Naive thymus-derived CD8-positive, alpha-beta T cell (primary cell): Measurements from ENCODE around the gene RNASET2. TPM values are rescaled to one million over a fixed set of nuclear protein-coding genes. Genes with fewer than 3 reads are reported as not detected.
"Not testable (repeated sequence)": the region's sequence is repeated elsewhere in the genome, so short reads cannot be mapped to it uniquely, and the experiment has no call there.

Experiments
- ATAC-seq, 2 donors: fragments of 150-1000 bp; cut with Tn5 transposase in 1 of 2; sonication (Bioruptor Pico), chemical (Tn5 transposase) in 1 of 2; 1 replicate in 1 of 2; 2 replicates in 1 of 2; pipeline ENCODE4 v1.10.0; 2021; ENCODE audit warnings: mild to moderate bottlenecking in 2 of 2, moderate library complexity in 2 of 2
- POLR2A ChIA-PET: fragments of 350-600 bp; sonication (Branson Sonifier 250); formaldehyde crosslinking; loops from one replicate; lab custom pipeline; 2021; ENCODE audit warnings: antibody characterized with exemption; lab: Charles Lee
- DNase-seq, 10 donors: peaks; one replicate each; pipeline versions ENCODE4 v3.0.0 to v3.0.0-alpha.2; 2020 to 2022
- H3K27ac Mint-ChIP-seq, 10 donors: one replicate each; pipeline ENCODE4 v1.8.0; 2020 to 2022; ENCODE audit warnings: mild to moderate bottlenecking in 10 of 10, mixed read lengths in 10 of 10, moderate library complexity in 4 of 10, inconsistent platforms in 1 of 10
- H3K27me3 Mint-ChIP-seq, 5 donors: one replicate each; pipeline ENCODE4 v1.8.0; 2021 to 2022; ENCODE audit warnings: mixed read lengths in 5 of 5
- H3K36me3 Mint-ChIP-seq, 3 donors: one replicate each; pipeline ENCODE4 v1.8.0; 2020 to 2022; ENCODE audit warnings: mixed read lengths in 3 of 3, mild to moderate bottlenecking in 2 of 3, inconsistent platforms in 1 of 3
- H3K4me1 Mint-ChIP-seq, 4 donors: one replicate each; pipeline ENCODE4 v1.8.0; 2021 to 2022; ENCODE audit warnings: mixed read lengths in 4 of 4
- H3K4me3 Mint-ChIP-seq, 10 donors: one replicate each; pipeline ENCODE4 v1.8.0; 2020 to 2022; ENCODE audit warnings: mild to moderate bottlenecking in 10 of 10, mixed read lengths in 10 of 10, moderate library complexity in 6 of 10, inconsistent platforms in 1 of 10
- H3K9me3 Mint-ChIP-seq, 9 donors: one replicate each; pipeline ENCODE4 v1.8.0; 2020 to 2022; ENCODE audit warnings: mixed read lengths in 9 of 9, mild to moderate bottlenecking in 3 of 9, inconsistent platforms in 1 of 9, moderate library complexity in 1 of 9
- polyA plus RNA-seq, 3 donors: library from polyadenylated mRNA; unstranded; fragments of 300-500 nt; fragmentation: Illumina TruSeq; gene quantifications; one replicate each; pipeline ENCODE4 v1.2.3, GENCODE V29; 2021
- total RNA-seq, 8 experiments: library from RNA in 2 of 8; stranded (reverse) in 2 of 8; gene quantifications; one replicate each; pipeline ENCODE4 v1.2.3 and lab custom pipeline; 2021 to 2026

Gene RNASET2
- total and polyA plus RNA-seq, 5 experiments from 2014 or later, result 72.7 to 283 (median 141) TPM

DNA sequence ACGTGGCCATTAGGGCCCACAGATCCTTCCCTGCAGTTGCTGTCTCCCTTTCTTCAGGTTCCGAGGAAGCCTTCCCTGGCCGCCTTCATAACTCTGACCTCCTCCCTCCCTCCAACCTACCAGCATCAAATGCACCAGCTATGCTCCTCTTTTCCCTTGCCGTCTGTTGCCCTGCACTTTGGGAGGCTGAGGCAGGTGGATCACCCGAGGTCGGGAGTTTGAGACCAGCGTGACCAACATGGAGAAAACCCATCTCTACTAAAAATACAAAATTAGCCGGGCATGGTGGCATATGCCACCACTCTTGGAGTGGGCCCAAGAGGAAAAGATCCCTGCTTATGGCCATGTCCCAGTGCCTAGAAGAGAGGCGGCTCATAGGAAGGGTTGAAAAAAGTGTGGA lies 31.8 kb downstream of the RNASET2 start:
- Mint-ChIP-seq H3K27me3 (no peaks in the 10 kb centered on the region), H3K27ac (peak overlapping the region in 3 of 10 donors; percentile 20 to 73 (median 33)), H3K4me3 (no peak overlapping the region), H3K36me3 (peaks cover 0 to 36% (median 7%) of the 10 kb centered on the region in 3 donors), H3K4me1 (peaks cover 0 to 7% (median 3%) of the 10 kb centered on the region in 4 donors), H3K9me3 (no peaks in the 10 kb centered on the region)
- ATAC-seq (no peak), DNase-seq (no peak)
- POLR2A ChIA-PET, result no interaction called here

DNA sequence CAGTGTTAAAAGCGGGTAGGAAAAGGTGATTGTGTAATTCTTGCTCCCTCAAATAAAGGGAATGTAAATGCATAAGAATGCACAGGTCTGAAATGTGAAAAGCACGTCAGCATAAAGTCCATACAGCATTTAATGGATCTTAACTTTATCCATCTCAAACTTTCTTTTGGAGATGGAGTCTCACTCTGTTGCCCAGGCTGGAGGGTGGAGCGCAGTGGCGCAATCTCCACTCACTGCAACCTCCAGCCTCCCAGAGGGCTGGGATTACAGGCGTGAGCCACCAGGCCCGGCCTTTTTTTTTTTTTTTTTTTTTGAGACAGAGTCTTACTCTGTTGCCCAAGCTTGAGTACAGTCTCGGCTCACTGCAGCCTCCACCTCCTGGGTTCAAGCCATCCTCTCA lies 33.4 kb downstream of the RNASET2 start:
- no peak for ATAC-seq
- no peaks in the 10 kb centered on the region for H3K27me3 Mint-ChIP-seq
- H3K4me3 Mint-ChIP-seq, result no peak overlapping the region
- no peak overlapping the region for H3K27ac Mint-ChIP-seq
- H3K9me3 Mint-ChIP-seq, result peaks cover 0 to 4% (median 0%) of the 10 kb centered on the region in 9 donors
- H3K36me3 Mint-ChIP-seq, result peaks cover 0 to 25% (median 12%) of the 10 kb centered on the region in 3 donors
- H3K4me1 Mint-ChIP-seq, result peaks cover 0 to 5% (median 1%) of the 10 kb centered on the region in 4 donors
- POLR2A ChIA-PET, result no interaction called here
- no peak for DNase-seq

DNA sequence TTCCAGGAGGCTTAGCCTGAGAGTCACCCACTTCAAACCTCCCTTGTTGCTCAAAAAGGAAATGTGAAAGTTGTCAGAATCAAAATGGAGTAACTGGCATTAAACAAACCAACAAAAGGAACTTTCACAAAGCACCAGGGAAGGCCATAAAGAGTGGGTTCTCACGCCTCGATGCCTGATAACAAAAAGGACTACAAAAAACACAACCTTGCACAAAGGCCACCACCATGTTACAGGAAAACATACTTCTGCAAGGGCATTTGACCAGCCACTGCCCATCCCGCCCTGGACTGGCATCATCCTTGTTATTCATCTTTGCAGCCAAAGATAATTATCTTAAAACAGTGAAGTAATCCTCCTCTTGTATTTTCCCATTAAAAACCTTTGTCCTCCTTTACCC lies 34.8 kb downstream of the RNASET2 start:
- H3K27ac Mint-ChIP-seq, result peak overlapping the region in 1 of 10 donors; percentile 35
- DNase-seq (no peak), ATAC-seq (no peak)
- peaks cover 0 to 5% (median 0%) of the 10 kb centered on the region in 4 donors for H3K4me1 Mint-ChIP-seq
- no peak overlapping the region for H3K4me3 Mint-ChIP-seq
- H3K27me3 Mint-ChIP-seq, result no peaks in the 10 kb centered on the region
- H3K9me3 Mint-ChIP-seq, result peaks cover 0 to 7% (median 1%) of the 10 kb centered on the region in 9 donors
- H3K36me3 Mint-ChIP-seq, result peaks cover 0 to 16% (median 12%) of the 10 kb centered on the region in 3 donors
- POLR2A ChIA-PET, result no interaction called here

DNA sequence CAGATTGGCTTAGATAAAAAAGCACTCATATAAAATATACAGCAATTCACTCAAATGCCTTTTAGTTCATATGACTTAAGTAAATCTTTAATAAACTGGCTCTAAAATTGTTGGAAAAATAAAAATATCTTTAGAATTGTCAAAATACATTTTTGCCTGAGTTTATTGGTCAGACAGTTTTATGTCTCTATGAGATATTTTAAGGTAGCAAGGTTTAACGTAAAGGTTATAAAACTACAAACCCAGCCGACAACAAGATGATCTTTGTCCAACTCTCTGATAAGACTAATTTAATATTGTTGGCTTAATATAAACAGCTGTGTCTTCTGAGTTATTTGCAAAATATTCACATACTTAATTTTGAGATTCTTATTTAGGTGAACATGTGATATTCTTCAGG lies 39.5 kb downstream of the RNASET2 start:
- POLR2A ChIA-PET, result no interaction called here
- H3K9me3 Mint-ChIP-seq, result peaks cover 0 to 21% (median 4%) of the 10 kb centered on the region in 9 donors
- no peak overlapping the region for H3K4me3 Mint-ChIP-seq
- DNase-seq, result no peak
- peaks cover 5 to 33% (median 14%) of the 10 kb centered on the region in 3 donors for H3K36me3 Mint-ChIP-seq
- ATAC-seq, result no peak
- H3K27ac Mint-ChIP-seq, result no peak overlapping the region
- H3K27me3 Mint-ChIP-seq, result no peaks in the 10 kb centered on the region
- H3K4me1 Mint-ChIP-seq, result no peaks in the 10 kb centered on the region

DNA sequence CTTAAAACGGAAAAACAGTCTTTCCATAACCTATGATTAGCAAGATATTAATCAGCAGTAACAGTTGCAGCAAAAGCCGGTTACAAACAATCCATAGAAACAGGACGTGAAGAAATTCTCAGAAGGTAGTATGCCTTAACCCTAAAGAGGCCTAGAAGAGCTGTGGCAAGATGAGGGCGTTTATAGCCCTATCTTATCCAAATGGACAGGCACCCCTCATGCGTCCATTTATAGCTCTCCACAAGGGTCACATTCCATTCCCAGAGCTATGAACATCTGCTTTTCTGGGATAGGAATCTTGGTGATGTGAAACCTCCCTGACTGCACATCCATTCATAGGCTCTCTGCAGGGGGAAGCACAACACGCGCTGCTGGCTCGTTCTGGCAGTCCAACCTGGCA lies 40.9 kb downstream of the RNASET2 start:
- H3K9me3 Mint-ChIP-seq, result peaks cover 0 to 21% (median 4%) of the 10 kb centered on the region in 9 donors
- H3K27me3 Mint-ChIP-seq, POLR2A ChIA-PET, DNase-seq, H3K4me1 Mint-ChIP-seq, ATAC-seq, H3K4me3 Mint-ChIP-seq, H3K27ac Mint-ChIP-seq: not testable (repeated sequence)
- peaks cover 5 to 41% (median 14%) of the 10 kb centered on the region in 3 donors for H3K36me3 Mint-ChIP-seq

DNA sequence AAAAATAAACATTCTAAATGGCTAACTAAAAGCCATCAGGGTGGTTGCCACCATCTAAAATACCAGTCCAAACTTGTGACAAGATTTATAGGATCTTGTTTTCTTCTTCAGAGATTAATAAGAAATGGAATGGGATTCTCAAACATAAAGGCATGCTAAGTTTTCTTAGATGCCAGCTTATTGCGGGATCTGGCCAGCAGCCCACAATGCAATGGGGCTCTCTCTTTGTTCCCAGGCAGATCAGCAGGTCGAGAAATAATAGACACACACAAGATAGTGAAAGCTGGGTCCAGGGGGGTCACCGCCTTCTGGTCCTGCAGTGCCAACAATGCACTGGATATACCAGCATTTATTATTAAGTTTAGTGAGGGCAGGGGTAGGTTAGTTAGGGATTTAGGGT lies 41.4 kb downstream of the RNASET2 start:
- H3K27ac Mint-ChIP-seq, POLR2A ChIA-PET, H3K4me1 Mint-ChIP-seq, H3K4me3 Mint-ChIP-seq, ATAC-seq, H3K27me3 Mint-ChIP-seq, DNase-seq: not testable (repeated sequence)
- peaks cover 0 to 21% (median 4%) of the 10 kb centered on the region in 9 donors for H3K9me3 Mint-ChIP-seq
- peaks cover 5 to 43% (median 14%) of the 10 kb centered on the region in 3 donors for H3K36me3 Mint-ChIP-seq

DNA sequence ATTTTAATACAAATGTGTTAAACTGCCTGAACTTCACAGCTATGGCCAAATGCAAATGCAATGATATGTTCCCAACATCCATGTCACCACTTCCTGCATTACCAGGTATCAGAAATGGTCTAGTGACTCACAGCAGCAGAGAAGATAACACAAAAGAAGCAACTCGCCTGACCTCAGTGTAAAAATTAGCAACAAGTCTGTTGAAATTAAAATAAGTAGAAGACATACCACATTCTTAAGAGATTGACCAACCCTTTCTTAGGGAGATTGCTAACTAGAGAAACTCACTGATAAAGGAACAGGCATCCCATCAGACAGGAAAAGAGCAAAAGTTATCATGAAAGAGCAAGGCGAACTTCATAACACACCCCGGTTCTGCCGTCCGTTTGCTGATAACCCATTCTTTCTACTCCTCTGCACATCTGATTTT lies 45.1 kb downstream of the RNASET2 start:
- POLR2A ChIA-PET, result no interaction called here
- Mint-ChIP-seq H3K4me1 (peaks cover 11 to 31% (median 15%) of the 10 kb centered on the region in 4 donors), H3K27ac (no peak overlapping the region), H3K36me3 (peaks cover 5 to 31% (median 11%) of the 10 kb centered on the region in 3 donors), H3K9me3 (peaks cover 0 to 12% (median 0%) of the 10 kb centered on the region in 9 donors), H3K27me3 (no peaks in the 10 kb centered on the region), H3K4me3 (no peak overlapping the region)
- ATAC-seq (no peak), DNase-seq (no peak)

DNA sequence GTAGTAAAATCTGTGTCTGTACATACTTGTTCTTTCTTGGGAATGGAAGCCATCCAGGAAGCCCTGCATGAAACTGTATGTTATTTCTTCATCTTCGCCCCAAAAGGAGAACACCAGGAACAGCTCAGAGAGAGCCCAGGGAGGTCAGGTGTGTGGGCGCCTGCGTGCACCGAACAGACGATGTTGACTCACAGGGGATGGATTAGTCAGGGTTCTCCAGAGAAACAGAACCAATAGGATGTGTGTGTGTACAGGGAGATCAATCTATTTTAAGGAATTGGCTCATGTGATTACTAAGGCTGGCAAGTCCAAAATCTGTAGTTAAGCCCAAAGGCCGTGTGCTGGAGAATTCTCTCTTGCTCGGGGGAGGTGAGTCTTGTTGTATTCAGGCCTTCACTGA lies 45.7 kb downstream of the RNASET2 start:
- H3K4me1 Mint-ChIP-seq, result peaks cover 11 to 31% (median 15%) of the 10 kb centered on the region in 4 donors

DNA sequence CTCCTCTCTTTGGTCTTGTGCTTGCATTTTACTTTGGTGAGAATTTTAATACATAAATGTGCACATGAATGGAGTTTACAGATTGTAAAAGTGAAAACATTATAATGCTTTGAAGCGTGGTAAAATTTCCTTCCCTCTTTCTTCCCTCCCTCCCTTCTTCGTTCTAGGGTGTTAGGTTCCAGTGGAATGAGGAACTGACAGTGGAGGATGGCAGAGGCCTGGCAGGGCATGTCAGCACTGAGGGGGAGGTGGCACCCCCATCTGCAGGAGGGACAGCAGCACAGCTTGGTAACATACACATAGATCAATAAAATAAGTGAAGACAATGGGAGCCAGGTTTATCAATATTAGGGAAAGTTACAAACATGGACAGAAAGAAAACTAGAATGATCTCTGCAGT lies 47.5 kb downstream of the RNASET2 start:
- Mint-ChIP-seq H3K36me3 (peaks cover 0 to 14% (median 8%) of the 10 kb centered on the region in 3 donors), H3K4me1 (peaks cover 11 to 31% (median 15%) of the 10 kb centered on the region in 4 donors), H3K4me3 (no peak overlapping the region), H3K9me3 (peaks cover 0 to under 1% (median 0%) of the 10 kb centered on the region in 9 donors), H3K27ac (peak overlapping the region in 1 of 10 donors; percentile 29), H3K27me3 (no peaks in the 10 kb centered on the region)
- POLR2A ChIA-PET, result no interaction called here
- DNase-seq (no peak), ATAC-seq (no peak)

More for the DNA sequence above, 45.7 kb downstream of the RNASET2 start:
- DNase-seq, result no peak
- Mint-ChIP-seq H3K27me3 (no peaks in the 10 kb centered on the region), H3K4me3 (no peak overlapping the region), H3K9me3 (peaks cover 0 to 8% (median 0%) of the 10 kb centered on the region in 9 donors), H3K27ac (no peak overlapping the region), H3K36me3 (peaks cover 5 to 26% (median 9%) of the 10 kb centered on the region in 3 donors)
- no peak for ATAC-seq
- POLR2A ChIA-PET, result no interaction called here

DNA sequence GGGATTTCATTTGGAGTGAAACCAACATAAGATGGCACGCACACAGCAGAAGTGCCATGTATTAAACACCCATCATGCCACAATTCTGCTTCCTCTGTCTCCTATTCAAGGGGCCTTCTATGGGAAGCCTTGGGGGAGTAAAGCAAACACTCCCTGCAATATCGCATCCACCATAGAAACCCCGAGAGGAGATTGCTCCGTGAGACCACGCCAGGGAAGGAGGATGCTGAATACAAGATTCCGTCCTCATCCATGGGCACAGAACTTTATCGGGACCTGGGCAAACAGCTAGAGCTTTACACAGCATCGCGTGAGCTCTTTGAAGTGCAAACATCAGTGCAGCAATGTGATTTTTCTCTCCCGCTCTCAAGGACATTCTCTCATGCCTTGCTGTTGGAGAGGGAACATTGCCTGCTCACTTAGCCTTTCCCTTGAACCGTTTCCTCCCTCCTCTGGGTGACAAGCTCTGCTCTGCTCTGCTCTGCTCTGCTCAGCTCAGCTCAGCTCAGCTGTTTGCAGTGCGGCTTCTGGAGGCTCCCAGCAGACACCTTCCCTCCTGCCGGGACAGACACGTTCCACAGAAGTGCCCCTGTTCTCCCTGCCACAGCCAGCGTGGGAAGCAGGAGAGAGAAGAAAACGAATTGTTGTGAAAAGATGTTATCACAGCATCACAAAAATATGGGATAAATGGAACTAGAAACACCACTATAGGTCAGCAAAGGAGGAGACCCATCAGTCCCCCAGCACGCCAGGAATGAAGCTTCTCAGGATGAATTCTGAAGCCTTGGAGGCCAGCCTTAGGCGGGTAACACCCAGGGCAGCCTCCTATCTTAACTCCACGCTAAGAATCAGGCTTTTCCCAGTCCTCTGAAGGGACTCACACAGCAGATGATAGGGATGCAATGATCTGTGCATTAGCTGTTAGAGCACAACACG lies 48.2 kb downstream of the RNASET2 start:
- peaks cover 11 to 31% (median 15%) of the 10 kb centered on the region in 4 donors for H3K4me1 Mint-ChIP-seq
- ATAC-seq, result no peak
- peaks cover 0 to 12% (median 5%) of the 10 kb centered on the region in 3 donors for H3K36me3 Mint-ChIP-seq
- POLR2A ChIA-PET, result no interaction called here
- H3K9me3 Mint-ChIP-seq, result no peaks in the 10 kb centered on the region
- DNase-seq, result no peak
- H3K27ac Mint-ChIP-seq, result peak overlapping the region in 8 of 10 donors; percentile 48 to 91 (median 70)
- no peaks in the 10 kb centered on the region for H3K27me3 Mint-ChIP-seq
- H3K4me3 Mint-ChIP-seq, result peak overlapping the region in 5 of 10 donors; percentile 46 to 69 (median 55)

DNA sequence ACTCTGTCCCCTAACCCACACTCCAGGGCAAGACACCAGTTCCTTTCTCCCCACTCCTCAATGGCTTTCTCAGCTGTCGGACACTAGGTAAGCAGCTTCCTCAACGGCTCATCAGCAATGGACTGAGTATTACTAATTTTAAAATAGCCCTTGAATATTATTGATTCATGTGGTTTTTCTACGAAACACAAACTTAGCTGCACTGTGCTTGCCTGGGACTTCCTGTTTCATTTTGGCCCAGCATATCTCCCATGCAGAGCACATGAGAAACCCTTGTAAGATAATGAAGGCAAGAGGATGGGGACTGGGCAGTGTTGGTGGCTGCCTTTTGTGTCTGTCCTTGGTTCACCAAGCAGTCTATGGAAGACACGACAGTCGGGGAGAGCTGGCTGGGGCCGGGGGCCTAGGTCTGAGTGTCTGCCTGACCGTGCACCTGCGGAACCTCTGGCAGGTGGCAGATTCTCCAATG lies 48.9 kb downstream of the RNASET2 start:
- POLR2A ChIA-PET, result no interaction called here
- peaks cover 0 to 12% (median 2%) of the 10 kb centered on the region in 3 donors for H3K36me3 Mint-ChIP-seq
- ATAC-seq, result peak; percentile 41 to 65
- DNase-seq, result peak in 2 of 10 donors; percentile 3 to 15
- peaks cover 11 to 31% (median 15%) of the 10 kb centered on the region in 4 donors for H3K4me1 Mint-ChIP-seq
- H3K27ac Mint-ChIP-seq, result peak overlapping the region in 9 of 10 donors; percentile 11 to 91 (median 65)
- no peaks in the 10 kb centered on the region for H3K9me3 Mint-ChIP-seq
- peak overlapping the region in 9 of 10 donors; percentile 2 to 69 (median 53) for H3K4me3 Mint-ChIP-seq
- no peaks in the 10 kb centered on the region for H3K27me3 Mint-ChIP-seq

DNA sequence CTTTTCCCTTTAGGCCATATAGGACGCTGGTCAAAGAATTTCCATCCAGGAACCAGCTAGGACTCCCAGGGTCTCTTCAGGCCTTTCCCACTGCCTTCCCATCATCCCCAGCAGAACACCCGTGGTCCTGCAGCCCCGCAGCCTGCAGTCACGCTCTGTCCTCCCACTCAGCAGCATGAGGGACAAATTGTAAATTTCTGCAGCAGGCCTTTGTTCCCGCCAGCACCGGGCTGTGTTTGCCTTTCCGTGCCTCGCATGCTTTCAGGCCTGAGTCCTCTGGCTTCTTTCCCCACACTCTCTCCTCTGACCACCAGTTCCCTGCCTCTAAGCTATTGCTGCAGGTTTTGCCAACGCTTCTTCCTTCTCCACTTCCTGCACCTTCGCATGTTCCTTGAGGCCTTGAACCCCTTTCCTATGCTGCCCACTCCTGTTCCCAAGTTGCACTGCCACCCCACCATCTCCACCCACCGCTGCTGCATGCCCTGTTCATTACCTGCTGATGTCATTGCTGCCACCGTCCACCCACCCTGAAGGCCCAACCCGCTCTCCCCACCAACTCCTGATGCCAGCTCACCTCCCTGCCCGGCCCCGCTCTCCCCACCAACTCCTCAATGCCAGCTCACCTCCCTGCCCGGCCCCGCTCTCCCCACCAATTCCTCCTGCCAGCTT lies 49.8 kb downstream of the RNASET2 start:
- POLR2A ChIA-PET, result no interaction called here
- DNase-seq (no peak), ATAC-seq (no peak)
- Mint-ChIP-seq H3K4me1 (peaks cover 10 to 31% (median 15%) of the 10 kb centered on the region in 4 donors), H3K4me3 (peak overlapping the region in 1 of 10 donors; percentile 24), H3K27ac (peak overlapping the region in 4 of 10 donors; percentile 48 to 70 (median 62)), H3K27me3 (no peaks in the 10 kb centered on the region), H3K9me3 (peaks cover 0 to 4% (median 0%) of the 10 kb centered on the region in 9 donors), H3K36me3 (peaks cover 0 to 12% (median 0%) of the 10 kb centered on the region in 3 donors)
